Colonic mucosa (tissue), 4 donors: Measurements from ENCODE around the gene SPATS1. TPM values are rescaled to one million over a fixed set of nuclear protein-coding genes. Genes with fewer than 3 reads are reported as not detected.
"Not testable (repeated sequence)": the region's sequence is repeated elsewhere in the genome, so short reads cannot be mapped to it uniquely, and the experiment has no call there.

Experiments used
- DNase-seq: peaks from one replicate; pipeline ENCODE4 v3.0.0-alpha.2; 2020
- H3K27ac ChIP-seq: fragments of 200-600 bp; one replicate; pipeline ENCODE4 v1.8.0; 2021
- H3K27me3 ChIP-seq: fragments of 200-600 bp; one replicate; pipeline ENCODE4 v1.8.0; 2021
- H3K36me3 ChIP-seq: fragments of 200-600 bp; one replicate; pipeline ENCODE4 v1.8.0; 2021
- H3K4me1 ChIP-seq: fragments of 200-600 bp; one replicate; pipeline ENCODE4 v1.8.0; 2021; ENCODE audit warnings: mild to moderate bottlenecking
- H3K4me3 ChIP-seq: fragments of 200-600 bp; one replicate; pipeline ENCODE4 v1.8.0; 2021
- H3K9ac ChIP-seq, 2 donors: one replicate each; pipeline ENCODE4 v1.7.0; 2013; ENCODE audit warnings: control low read depth in 2 of 2, low read depth in 2 of 2, low read length in 2 of 2
- H3K9me3 ChIP-seq: fragments of 200-600 bp; one replicate; pipeline ENCODE4 v1.8.0; 2021
- CTCF ChIP-seq: fragments of 200-600 bp; IDR thresholded peaks from one replicate; pipeline ENCODE4 v1.8.0; 2022; ENCODE audit warnings: antibody characterized with exemption, mild to moderate bottlenecking
- intact Hi-C: fragments of 100-400 bp; cut with DNase I; formaldehyde crosslinking; loops from one replicate; pipeline ENCODE4 v1.14.1; 2022
- total RNA-seq, 2 donors: library from RNA; stranded (reverse); fragmentation: NEBNext Ultra II Directional in 1 of 2; extraction: Animal tissue kit (Norgen Biotek cat#: 25700) in 1 of 2; gene quantifications; one replicate each; pipeline ENCODE4 v1.2.1, GENCODE V29; 2021
- donor health status: healthy.
- donor health status: DM: no; HTN: no; CAD: no.
- donor health status: DM: no; HTN: no; CAD: no.

The SPATS1 gene
- total RNA-seq, 2 donors from 2014 or later: not detected

- H3K9me3 ChIP-seq: no peaks in the 10 kb centered on the region
- no peak overlapping the region for H3K27ac ChIP-seq
- no peak for TF ChIP-seq CTCF
- H3K36me3 ChIP-seq: no peaks in the 10 kb centered on the region
- DNase-seq: no peak
- intact Hi-C loops: loop anchor here (2.0 to 10.0 kb wide), 2 partner anchors 71 to 245 kb away; no protein-coding TSS in a partner anchor
- peaks cover 9% of the 10 kb centered on the region for H3K27me3 ChIP-seq
- H3K4me1 ChIP-seq: no peaks in the 10 kb centered on the region
- no peak overlapping the region for H3K4me3 ChIP-seq
- no peak overlapping the region for H3K9ac ChIP-seq
These were observed 2.5 kb upstream of the SPATS1 start for GRCh38 chr6:44339763-44340625.

DNA sequence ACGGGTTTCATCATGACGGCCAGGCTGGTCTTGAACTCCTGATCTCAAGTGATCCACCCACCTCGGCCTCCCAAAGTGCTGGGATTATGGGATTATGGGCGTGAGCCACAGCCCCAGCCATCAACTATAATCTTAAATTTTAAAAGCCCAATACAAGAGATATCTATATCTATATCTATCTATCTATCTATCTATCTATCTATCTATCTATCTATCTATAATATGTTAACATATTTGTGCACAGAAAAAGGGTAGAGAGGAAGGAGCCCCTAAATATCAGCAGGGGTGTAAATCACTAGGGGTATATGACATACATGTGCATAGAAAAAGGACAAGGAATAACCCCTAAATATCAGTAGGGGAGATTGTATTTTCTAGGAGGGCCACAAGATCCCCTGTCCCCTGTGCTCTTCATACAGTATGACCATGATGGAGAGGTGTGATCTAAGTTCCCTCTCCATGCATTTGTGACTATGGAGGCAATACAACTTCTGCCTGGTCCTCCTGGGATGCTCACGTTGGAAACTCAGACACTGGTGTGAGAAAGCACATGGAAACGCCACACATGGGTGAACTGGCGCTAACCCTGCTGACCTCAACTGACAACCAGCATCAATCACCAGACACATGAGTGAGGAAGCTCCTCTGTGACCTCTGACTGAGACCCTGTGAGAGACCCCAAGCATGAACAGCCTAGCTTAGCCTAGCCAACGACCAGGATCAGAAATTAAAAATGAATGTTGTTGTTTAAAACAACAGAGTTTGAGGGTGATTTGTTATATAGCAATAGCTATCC, 1.2 kb upstream of the SPATS1 start:
- intact Hi-C loops: no loop called here
- H3K9ac ChIP-seq: no peak overlapping the region
- DNase-seq: no peak
- H3K36me3 ChIP-seq: no peaks in the 10 kb centered on the region
- no peak overlapping the region for H3K4me3 ChIP-seq
- TF ChIP-seq CTCF: no peak
- peaks cover 9% of the 10 kb centered on the region for H3K27me3 ChIP-seq
- H3K4me1 ChIP-seq: no peaks in the 10 kb centered on the region
- H3K9me3 ChIP-seq: no peaks in the 10 kb centered on the region
- no peak overlapping the region for H3K27ac ChIP-seq

DNA sequence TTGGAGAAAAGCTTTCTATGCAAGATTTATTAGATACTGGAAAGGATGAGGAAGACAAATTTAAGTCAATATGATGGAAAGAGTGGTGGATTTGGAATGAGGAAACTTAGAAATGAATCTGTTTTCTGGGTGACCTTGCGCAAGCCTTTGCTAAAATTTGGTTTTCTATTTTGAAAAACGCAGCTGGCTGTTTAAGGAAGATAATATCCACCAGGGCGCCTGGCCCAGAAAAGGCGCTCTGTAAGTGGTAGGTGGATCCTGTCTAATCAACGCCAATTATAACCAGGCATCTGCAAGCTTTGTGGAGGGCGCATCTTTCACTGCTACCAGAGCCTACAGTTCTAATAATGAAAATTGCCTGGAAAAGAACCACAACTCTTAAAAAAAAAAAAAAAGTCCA, 398 bp upstream of the SPATS1 start:
- H3K4me3 ChIP-seq: no peak overlapping the region
- no peak overlapping the region for H3K9ac ChIP-seq
- intact Hi-C loops: no loop called here
- no peaks in the 10 kb centered on the region for H3K36me3 ChIP-seq
- no peak overlapping the region for H3K27ac ChIP-seq
- no peaks in the 10 kb centered on the region for H3K9me3 ChIP-seq
- no peaks in the 10 kb centered on the region for H3K4me1 ChIP-seq
- peaks cover 9% of the 10 kb centered on the region for H3K27me3 ChIP-seq
- TF ChIP-seq CTCF: no peak
- no peak for DNase-seq

- H3K4me3 ChIP-seq, H3K27me3 ChIP-seq, H3K9me3 ChIP-seq, H3K36me3 ChIP-seq, H3K9ac ChIP-seq, DNase-seq, H3K4me1 ChIP-seq, intact Hi-C loops, H3K27ac ChIP-seq: not testable (repeated sequence)
These were observed 4.4 kb downstream of the SPATS1 start for GRCh38 chr6:44346818-44347217.

- Histone ChIP-seq H3K9me3 (no peaks in the 10 kb centered on the region), H3K27me3 (no peaks in the 10 kb centered on the region), H3K4me1 (no peaks in the 10 kb centered on the region), H3K36me3 (no peaks in the 10 kb centered on the region), H3K4me3 (no peak overlapping the region), H3K9ac (no peak overlapping the region), H3K27ac (no peak overlapping the region)
- DNase-seq: no peak
- no peak for TF ChIP-seq CTCF
- intact Hi-C loops: no loop called here
These were observed 7.6 kb downstream of the SPATS1 start for GRCh38 chr6:44349904-44350649.

- H3K4me1 ChIP-seq, H3K4me3 ChIP-seq, DNase-seq, H3K27ac ChIP-seq, H3K36me3 ChIP-seq, intact Hi-C loops, H3K27me3 ChIP-seq, H3K9me3 ChIP-seq, H3K9ac ChIP-seq: not testable (repeated sequence)
These were observed 8.2 kb downstream of the SPATS1 start for GRCh38 chr6:44350650-44350994.
